ENCODE results near the gene GUK1.

The GUK1 gene

DNA sequence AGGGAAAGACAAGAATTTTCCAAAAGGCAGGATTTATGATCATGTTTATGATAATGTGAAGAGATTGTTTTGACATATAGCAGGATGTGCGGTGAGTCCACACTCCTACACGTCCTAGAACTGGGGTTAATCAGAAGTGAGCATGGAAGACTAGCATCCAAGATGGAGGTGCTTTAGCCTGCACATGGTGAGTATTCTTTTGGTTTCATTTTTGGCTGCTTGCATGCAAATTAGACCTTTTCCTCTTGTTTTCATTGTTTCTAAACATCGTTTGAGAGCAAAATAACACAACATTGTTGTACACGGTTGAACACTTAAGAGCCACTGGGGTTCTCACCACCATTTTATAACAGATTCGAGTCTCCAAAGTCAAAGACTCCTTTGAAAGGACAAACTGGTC is 14.9 kb upstream of the GUK1 start:
- no peak for DNase-seq (ENCODE audit: low read depth in 2 of 2)

DNA sequence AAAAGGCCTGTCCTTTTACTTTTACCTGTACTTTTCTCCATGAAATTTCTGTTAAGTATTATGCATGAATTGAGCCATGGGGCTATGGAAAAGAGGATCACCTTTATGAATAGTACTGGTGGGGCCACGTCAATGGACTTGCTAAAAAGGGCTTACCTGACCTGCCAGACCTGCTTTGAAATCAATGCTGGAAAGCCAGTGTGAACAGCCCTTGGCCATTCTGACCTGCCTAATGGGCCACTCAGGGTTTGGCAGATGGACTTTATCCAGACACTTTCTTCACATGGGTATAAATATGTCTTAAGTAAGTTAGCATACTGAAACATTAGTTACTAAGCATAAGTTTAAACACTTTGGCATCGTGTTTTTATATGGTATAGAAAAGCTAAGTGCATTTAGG is 8.3 kb upstream of the GUK1 start:
- DNase-seq (ENCODE audit: low read depth in 2 of 2), result no peak

DNA sequence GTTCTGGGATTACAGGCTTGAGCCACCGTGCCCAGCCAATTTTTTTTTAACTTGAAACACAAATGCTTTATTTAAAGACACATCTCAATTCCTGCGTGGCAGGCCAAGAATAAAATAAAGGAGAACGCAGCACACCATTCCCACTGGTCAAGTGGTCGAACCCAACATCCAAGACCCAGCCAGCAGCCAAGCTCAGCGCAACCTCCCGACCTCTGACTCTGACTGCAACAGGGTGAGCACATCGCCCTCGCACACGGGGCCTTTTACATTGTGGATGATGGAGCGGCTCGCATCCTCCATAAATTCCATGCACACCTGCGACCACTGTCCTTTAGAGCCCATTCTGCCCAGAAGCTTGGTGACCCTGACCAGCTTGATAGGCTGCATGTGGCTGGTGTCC is 5.5 kb upstream of the GUK1 start:
- DNase-seq (ENCODE audit: low read depth in 2 of 2), result no peak

DNA sequence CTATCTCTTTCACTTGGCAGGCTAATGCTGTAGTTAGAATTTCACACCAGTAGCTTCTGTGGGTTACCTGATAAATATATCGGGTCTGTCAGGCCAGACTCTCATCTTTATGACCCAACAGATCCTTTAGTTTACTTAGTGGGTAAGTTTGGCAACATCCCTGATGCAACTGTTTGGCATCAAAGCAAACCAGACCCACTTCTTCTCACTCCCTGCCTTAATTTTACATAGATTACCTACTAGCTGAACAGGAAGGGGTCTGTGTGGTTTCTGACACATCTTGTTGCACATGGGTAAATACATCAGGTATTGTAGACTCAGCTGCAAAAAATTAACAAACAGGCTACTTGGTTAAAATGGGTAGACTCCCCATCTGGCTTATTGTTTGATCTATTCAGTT is 3.2 kb upstream of the GUK1 start:
- DNase-seq (ENCODE audit: low read depth in 2 of 2), result no peak

DNA sequence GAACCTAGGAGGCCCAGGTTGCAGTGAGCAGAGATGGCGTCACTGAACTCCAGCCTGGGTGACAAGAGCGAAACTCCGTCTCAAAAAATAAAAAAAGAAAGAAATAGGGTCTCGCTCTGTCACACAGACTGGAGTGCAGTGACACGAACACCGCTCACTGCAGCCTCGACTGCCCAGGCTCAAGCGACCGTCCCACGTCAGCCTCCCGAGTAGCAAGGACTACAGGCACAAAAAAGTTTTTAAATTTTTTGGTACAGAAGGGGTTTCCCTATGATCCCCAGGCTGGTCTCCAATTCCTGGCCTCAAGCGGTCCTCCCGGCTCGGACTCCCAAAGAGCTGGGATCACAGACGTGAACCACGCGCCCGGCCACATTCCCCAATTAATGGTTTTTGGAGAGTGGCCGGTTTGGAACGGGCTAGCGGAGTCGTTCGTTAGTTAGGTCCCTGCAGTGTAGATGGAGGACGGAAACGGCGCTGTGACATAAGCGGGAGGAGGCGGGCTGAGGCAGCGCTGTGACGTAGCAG is 611 bp upstream of the GUK1 start:
- no peak for DNase-seq (ENCODE audit: low read depth in 2 of 2)

DNA sequence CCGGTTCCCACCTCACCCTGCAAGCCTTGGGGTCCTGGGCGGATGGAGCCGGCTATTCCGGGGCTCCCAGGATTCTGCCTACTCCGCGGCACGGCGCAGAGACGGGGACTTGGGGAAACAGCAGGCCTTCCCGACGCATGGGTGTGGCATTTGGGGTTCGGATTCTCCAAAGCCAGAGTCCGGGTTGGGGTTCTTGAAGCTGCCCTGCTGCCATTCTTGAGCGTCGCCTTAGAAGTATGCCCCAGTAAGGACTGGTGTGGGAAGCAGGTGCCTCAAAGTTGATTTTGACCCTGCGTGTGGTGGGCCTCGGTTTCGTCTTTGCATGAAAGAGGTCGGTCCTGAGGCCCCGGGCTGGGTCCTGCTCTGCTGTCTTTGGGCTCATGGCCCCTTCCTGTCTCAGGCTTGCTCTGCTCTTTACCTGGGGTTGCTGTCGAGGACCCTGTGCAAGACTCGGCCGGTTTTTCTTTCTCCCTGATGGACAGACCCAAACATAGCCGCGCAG is 696 bp downstream of the GUK1 start:
- no peak for DNase-seq (ENCODE audit: low read depth in 2 of 2)

DNA sequence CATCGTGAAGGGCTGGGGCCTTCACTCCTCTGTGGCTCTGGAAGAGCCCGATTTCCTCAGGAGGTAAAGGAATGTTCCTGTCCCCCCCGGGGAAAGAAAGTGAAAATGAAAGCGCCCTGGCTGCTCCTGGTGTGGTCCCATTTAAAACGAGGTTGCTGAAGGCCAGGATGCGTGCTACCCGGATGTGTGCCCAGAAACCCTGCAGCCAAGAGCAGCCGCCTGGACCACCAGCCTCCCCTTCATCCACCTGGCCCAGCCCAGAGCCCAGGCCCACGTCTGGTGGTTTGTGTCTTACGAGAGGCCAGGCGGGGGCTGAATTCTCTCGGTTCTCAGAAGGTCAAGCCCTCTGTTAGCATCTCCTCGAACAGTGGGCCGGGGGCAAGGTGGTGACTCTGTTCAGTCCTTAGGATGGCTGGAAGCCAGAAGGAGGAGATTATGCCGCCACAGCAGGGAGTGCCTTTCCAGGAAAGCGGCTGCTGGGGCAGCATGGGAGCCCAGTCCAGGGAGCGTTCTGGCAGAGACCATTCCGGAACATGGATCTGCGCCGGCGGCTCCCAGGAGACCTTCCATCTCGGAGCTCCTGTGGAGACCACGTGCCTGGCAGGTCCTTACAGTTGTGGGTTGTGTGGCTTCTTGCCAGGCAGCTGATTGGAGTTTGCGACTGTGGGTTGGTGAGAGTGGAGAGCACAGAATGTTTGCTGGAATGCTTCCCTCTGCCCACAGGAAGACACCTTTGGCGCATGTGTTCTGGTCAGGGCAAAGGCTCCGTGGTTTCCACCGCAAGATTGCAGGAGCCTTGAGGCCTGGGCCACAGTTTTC is 1.4 kb downstream of the GUK1 start:
- peak in 1 of 2 donors; percentile 15 for DNase-seq (ENCODE audit: low read depth in 2 of 2)

DNA sequence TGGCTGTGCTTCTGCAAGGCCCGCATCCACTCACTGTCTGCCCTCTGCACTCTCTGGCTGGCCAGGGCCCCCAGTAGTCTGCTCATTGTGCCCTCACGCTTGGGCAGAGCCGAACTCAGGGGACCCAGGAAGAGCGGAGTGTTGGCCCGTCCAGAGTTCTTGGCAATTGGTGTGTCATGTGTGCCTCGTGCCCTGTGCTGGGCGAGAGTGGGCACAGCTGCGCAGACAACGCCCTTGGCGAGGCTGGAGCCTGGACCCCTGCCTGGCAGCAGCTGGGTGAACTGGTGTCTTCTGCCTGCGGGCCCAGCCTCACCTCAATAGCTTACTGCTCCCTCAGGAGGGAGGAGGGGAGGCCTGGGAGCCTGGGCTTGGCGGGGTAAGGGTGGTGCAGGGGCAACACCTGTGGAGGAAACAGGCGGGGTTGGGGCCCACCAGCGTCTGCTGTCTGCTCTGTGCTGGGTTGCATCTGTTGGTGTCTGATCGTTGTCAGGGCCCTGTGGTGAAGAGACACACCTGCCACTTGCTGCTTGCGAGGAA is 2.1 kb downstream of the GUK1 start:
- no peak for DNase-seq (ENCODE audit: low read depth in 2 of 2)

DNA sequence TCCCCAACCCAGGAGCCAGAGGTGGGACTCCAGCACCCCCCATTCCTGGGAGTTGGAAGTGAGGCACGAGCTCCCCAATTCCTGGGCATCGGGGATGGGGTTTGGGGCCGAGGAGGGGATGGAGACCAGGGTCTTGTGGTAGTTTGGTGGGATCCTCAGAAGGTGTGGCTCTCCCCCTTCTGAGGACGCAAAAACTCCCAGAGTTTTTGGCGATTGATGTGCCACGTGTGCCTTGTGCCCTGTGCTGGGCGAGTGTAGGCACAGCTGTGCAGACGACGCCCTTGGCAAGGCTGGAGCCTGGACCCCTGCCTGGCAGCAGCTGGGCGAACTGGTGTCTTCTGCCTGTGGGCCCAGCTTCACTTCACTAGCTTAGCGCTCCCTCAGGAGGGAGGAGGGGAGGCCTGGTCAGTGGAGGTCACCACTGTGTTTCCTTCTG is 2.6 kb downstream of the GUK1 start:
- no peak for DNase-seq (ENCODE audit: low read depth in 2 of 2)

DNA sequence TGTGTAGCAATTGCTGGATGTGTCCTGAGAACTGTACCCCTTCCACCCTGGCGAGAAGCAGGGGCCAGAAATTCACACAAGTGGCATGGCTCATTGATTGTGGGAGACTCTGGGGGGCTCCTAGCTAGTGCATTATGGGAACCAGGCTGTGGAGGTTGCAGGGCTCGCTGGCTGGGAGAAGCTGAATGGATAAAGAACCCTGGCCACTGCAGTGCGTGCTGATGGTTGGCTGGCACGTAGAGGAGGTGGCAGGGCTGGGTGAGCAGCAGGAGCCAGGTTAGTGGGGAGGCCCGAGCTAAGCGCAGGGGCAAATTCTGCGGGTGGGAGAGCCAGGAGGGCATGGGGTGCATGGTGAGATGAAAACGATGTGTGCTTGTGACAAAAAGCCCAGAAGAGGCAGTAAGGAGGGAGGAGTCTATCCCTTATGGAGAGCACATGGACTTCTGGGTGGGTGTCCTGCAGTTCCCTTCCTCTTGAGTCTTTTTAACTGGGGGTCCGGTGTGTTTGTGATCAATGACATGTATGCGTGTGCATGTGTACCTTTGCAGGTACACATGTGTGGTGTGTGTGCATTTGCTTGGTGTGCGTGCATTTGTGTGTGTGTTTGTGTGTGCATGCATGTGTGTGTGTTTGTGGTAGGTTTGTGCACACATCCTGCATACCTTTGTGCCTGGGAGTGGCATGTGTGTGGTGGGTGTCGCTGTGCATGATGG is 3.6 kb downstream of the GUK1 start:
- no peak for DNase-seq (ENCODE audit: low read depth in 2 of 2)

DNA sequence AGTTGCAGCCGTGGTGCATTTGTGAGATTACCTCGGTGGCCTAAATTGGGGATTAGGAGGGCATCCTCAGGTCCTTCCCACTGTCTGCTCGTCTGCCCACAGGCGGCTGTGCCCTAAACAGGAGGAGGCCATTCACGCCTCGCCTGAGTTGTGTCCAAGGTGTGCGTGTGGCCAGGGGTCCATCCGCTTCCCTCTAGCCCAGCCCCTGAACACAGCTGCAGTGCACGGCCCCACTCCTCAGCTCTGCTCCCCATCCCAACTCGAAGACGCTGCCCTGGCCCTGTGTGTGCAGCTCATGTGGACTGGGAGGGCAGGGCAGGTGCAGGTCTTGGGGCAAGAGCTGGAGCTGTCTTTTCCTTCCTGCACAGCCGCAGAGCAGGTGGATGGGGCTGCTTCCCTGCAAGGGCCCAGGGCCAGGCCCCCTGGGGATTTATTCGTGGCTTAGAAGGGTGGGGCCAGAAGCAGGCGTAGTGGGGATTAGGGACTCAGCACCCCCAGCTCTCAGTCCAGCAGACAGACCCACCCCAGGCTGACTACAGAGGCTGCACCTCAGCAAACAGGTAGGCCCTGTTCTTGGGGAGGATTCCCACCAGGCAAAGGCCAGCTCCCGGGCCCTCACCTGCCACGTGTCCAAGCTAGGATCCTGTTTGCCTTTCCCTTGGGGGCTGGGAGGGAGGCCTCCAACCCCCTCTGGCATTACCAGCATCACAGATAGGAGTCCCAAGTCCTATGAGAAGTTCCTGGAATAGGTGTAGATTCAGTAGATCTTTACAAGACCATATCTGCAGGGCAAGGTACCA is 4.3 kb downstream of the GUK1 start:
- DNase-seq (ENCODE audit: low read depth in 2 of 2), result no peak

DNA sequence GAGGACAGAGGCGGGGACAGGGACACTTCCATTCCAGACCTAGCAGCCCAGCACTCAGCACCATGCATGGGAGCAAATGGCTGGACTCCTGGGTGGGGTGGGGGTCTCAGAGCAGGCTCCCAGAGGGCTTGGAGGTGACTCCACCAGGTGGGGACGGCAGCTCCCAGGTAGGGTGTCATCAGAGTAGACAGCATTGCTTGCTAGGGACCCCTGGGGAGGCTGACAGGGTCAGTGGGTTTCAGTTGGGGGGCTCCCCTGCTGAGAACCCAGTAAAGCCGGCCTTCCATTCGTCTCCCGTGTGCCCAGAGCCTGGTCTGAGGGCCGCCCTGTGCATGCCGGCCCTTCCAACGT is 4.9 kb downstream of the GUK1 start:
- DNase-seq (ENCODE audit: low read depth in 2 of 2), result no peak

DNA sequence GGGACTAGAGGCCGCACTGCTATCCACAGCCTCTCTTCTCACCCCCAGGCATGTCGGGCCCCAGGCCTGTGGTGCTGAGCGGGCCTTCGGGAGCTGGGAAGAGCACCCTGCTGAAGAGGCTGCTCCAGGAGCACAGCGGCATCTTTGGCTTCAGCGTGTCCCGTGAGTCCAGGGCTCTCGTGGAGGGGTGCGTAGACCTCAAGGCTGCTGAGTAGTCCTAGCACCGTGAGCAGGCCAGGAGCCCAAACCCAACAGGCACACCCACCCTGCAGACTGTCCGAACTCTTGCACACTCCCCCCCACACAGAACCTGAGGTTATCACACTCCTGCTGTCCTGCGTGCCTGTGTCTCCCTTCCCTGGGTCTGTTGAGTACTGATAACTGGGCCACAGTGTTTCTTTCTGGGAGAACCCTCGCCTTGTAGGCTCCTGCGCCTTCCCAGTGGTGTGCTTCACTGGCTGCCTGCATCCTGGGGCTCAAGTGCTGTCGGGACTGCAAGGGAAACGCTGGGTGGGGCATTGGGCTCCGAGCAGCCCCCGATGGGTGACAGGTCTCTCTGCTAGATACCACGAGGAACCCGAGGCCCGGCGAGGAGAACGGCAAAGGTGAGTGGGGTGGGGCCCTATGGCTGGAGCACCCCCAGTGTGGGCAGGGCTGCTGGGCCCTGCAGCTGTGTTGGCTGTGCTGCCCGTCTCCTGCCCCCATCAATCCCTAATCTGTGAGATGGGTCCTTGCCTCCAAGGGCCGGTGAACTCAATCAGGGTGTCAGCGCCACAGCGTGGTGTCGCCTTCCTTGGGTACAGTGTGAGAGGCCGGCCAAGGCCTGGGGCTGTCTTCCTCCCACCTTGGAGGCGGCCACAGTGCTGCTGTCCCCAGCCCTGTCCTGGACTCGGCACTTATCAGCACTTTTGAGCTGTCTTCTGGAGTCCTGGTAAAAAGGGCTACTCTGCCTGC is 5.7 kb downstream of the GUK1 start:
- no peak for DNase-seq (ENCODE audit: low read depth in 2 of 2)

DNA sequence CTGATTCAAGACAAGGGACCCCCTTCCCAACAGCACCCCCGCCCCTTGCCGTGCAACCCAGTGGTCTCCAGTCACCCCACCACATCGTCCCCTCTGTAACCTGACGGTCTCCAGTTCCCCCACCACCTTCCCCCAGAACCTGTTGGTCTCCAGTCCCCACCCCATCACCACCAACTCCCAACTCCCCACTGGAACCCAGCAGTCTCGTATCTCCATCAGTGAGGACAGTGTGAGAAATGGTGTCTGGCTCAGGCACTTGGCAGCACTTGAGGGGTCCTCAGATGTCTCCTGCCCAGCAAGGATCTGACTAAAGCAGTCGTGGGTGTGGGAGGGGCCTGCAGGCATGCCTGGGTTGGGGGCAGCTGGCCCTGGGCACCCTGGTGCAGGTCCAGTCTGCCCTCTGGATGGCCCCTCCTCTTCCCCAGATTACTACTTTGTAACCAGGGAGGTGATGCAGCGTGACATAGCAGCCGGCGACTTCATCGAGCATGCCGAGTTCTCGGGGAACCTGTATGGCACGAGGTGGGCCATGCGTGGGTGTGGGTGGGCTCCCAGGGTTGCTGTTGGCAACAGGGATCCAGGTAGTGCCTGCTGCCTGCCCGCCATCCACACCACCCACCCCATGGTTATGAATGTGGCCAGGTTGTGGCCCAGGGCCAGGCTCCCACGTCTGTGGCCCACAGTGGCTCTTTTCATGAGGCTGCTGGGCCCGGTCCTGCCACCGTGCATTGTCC is 6.5 kb downstream of the GUK1 start:
- DNase-seq (ENCODE audit: low read depth in 2 of 2), result no peak

DNA sequence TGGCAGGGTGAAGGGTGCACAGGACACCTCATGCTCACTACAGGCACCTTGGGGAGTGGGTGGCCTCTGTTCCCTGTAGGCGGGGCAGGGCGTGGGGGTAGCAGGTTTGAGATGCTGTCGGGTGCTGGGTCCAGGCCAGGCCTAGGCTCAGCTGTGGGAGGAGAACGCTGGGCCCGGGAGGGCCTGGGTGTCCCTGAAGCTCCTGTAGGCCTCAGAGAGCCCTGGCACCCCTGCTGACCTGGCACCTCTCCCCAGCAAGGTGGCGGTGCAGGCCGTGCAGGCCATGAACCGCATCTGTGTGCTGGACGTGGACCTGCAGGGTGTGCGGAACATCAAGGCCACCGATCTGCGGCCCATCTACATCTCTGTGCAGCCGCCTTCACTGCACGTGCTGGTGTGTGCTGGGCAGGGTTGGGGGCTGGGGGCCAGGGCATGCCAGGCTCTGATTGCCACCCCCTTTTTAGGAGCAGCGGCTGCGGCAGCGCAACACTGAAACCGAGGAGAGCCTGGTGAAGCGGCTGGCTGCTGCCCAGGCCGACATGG is 7.1 kb downstream of the GUK1 start:
- no peak for DNase-seq (ENCODE audit: low read depth in 2 of 2)

DNA sequence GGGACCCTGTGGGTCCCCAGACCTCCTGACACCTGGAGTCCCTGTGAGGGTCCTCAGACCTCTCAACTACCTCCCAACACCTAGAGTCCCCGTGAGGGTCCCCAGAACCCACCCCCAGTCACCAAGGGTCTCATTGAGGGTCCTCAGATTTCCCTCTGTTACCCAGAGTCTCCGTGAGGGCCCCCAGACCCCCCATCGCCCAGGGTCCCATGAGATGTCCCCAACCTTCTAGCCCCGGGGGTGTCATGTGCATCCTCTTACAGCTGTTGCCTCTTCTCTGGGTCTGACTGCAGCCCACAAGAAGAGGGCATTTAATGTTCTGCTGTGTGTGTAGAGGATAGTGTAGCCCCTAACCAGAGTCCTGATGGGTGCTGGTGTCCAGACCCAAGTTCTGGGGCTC is 7.7 kb downstream of the GUK1 start:
- DNase-seq (ENCODE audit: low read depth in 2 of 2), result no peak

DNA sequence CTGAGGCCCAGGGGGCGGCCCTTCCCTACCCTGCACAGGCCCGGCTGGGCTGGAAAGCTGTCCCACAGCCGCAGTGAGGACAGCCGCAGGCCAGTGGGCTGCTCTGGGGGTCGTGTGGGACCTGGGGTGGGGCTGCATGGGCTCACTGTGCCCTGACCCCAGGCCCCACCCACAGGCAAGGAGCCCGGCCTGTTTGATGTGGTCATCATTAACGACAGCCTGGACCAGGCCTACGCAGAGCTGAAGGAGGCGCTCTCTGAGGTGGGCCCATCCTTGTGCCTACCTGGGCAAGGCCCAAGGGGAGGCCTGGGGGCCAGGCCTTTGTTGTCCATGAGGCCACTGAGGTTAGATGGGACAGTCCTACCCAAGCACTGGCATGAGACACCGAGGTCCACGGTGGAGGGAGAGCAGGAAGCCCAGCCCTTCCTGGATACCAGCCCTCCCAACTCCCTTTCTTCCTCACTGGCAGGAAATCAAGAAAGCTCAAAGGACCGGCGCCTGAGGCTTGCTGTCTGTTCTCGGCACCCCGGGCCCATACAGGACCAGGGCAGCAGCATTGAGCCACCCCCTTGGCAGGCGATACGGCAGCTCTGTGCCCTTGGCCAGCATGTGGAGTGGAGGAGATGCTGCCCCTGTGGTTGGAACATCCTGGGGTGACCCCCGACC is 8.2 kb downstream of the GUK1 start:
- no peak for DNase-seq (ENCODE audit: low read depth in 2 of 2)

DNA sequence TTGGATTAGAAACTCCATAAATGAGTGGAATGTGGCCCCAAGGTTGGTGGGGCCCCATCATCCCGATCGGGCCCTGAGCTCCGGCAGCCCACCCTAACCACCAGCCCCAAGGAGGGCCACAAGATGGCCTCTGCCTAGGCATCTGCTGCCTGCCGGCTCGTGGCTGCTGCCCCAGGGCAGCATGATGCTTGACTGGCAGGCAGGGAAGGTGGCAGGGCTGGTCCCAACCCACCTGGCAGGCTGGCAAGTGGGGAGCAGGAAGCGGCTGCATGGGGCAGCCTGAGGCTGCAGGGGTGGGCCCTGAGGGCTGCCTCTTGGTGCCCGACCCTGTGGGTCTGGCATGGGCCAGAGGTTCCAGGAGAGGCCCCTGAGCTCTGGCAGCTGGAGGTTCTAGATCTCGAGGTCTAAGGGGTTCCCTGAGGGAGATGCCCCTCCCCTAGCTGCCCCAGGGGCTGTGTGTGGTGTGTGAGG is 8.9 kb downstream of the GUK1 start:
- no peak for DNase-seq (ENCODE audit: low read depth in 2 of 2)

All from stimulated activated CD8-positive, alpha-beta memory T cell treated with anti-CD3 and anti-CD28 coated beads, Interleukin-15, amount 100 ng/mL, for 48 hours (primary cell).